OCI-M2 (cell line): ENCODE measurements around the gene TELO2.

Experiments
- DNase-seq: peaks from one replicate; lab custom pipeline; 2025; ENCODE audit not compliant: unreplicated experiment; lab: John Stamatoyannopoulos, UW

Gene TELO2

GRCh38 chr16:1492923-1493745 is at the start of gene TELO2:
Gene TELO2, plus strand, starts transcription at chr16:1493360. Its CDS starts 922 bp downstream, at chr16:1494282.
- peak; percentile 60 for DNase-seq

GRCh38 chr16:1443403-1443973 is 49.7 kb upstream of the TELO2 start:
- no peak for DNase-seq

GRCh38 chr16:1443980-1444729 is 49.0 kb upstream of the TELO2 start, which contains the start of gene CCDC154:
Gene CCDC154, minus strand, starts transcription at chr16:1444556. Its CDS starts 234 bp downstream, at chr16:1444322.
- no peak for DNase-seq

GRCh38 chr16:1444730-1445517 is 48.2 kb upstream of the TELO2 start:
- DNase-seq, result no peak

DNA sequence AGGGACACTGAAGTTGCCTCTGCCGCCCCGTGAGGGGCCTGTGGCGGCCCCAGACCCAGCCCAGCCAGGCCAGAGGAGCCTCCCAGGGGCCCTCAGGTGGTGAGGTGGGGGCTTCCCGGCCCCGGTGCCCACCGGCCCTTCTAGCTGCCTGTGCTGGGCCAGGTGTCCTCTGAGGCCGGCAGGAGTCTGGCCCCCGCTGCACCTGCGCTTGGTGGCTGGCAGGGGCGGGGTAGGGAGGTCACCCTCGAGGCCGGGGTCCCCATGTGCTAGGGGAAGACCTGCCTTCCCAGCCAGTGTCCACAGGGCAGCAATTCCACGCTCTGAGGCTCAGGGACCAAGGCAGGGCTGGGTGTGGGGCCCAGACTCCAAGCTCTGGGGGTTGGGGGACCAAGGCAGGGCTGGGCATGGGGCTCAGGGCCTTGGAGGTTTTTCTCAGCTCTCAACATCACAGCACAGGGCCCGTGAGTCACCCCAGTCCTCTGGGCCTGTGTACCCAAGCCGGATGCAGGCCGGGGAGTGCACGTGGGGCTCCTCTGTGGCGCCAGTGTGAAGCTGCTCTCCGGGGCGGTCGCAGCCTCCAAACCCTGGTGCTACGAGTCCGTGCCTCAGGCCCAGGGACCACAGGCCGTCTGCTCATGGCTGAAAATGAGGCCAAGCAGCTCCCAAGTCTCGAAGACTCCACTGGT is 47.5 kb upstream of the TELO2 start:
- DNase-seq, result no peak

DNA sequence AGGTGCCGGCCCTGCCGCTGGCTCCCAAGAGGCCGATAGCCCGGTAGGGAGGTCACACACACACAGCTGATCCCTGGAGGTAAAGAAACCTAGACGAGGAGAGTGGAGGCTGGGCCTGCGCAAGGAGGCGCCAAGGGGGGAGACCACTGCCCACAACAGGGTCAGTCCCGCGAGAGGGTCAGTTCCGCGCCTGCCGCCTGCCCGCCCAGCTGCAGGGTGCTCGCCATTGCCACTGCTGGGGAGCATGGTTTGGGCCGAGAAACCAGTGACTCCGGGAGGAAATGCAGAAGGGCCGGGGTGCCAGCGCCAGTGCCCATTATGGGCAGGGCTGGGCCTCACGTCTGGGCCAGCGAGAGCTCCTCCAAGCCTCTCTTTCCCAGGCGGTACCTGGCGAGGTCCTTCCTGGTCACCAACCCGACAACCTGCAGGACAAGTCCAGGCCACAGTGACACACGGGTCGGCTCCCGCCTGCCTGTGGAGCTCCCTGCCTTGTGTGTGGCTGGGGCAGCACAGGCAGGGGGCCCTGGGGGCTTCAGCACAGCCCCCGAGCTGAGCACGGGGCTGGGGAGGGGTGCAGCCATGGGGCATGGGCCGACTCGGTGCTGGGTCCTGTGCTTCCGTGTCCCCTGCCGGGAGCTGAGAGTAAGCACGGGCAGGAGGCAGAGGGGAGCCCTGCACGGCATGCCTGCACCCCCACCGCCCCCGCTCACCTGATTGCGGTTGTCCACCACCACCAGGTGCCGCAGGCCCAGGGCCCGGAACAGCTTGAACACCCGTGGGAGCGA is 46.7 kb upstream of the TELO2 start:
- no peak for DNase-seq

DNA sequence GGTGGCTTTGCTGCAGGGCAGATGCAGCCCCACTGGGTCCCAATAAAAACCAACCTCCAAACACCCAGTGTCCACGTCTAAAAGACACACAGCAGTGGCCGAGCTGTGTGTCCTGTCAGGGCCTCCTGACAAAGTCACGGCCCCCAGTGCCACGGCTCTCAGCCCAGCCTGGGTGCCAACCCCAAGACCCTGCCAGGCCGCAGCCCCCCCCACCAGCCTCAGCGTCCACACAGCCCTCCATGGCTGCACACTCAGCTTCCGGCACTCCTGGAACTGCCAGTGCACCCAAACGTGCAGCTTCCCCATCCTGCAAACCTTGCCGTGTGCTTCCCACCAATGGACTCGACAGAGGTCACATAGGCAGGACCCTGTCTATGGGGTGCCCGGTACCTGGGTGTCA is 45.2 kb upstream of the TELO2 start:
- DNase-seq, result no peak

DNA sequence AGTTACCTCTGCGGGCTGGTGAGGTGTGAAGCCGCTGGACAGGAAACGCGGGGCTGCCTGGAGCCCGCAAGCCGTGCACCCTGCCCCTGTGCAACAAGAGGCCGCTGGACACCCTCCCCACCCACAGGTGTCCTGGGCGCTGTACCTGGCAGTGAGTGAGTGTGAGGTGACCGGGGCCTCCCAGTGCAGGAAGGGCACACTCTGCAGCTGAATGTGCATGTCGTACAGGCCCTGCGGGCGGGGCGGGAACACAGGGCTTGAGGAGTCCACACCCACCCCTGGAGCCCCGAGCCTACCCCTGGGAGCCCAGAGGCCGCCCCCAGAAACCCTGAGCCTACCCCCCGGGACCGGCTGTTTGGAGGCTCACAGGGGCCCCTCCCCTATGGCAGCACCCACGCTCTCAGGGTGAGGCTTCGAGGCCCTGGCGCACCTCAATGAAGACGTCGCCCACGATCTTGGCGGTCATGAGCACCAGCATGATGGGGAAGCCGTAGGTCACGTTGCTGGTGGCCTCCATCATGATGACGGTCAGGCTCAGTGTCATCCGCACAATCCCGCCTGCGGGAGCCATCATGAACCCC is 44.5 kb upstream of the TELO2 start:
- DNase-seq, result no peak

DNA sequence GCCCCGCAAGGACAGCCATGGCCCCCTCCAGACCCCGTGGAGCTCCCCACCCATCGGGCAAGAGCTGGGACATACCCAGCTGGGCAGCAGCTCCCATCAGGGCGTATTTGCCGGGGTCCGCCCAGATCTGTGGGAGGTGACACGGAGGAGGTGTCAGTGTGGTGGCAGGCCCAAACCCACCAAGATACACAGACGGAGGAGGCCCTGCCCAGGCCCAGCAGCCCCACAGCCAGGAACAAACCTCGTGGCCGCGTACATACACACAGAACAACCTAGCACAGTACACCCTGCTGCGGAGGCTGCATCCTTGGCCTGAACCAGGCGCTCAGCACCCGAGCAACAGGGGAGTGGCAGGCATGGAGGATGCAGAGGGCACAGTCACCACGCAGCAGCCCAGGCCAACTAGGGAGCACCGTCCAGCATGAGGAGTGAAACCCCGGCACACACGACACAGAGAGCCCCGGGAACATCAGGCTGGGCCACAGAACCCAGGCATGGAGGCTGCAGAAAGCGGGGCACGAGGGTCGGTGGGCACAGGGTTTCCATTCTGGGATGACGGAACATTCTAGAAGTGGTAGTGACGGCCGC is 43.9 kb upstream of the TELO2 start:
- no peak for DNase-seq

DNA sequence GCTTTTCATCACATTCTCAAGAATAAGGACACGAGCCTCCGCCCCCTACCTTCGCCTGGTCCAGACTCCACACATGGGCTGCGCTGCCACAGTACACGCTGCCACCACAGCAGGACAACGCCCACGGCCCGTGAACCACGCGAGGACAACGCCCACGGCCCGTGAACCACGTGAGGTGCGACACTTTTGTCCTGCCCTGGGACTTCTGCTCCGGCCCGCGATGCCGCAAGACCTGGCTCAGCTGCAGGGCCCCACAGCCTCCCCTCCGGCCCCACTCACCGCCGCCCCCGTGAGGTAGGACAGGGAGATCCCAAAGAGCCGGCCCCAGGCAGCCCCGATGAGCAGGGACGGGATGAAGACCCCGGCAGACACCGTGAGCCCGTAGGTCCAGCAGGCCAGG is 42.9 kb upstream of the TELO2 start:
- no peak for DNase-seq

- DNase-seq, result no peak
These were observed 42.3 kb upstream of the TELO2 start for GRCh38 chr16:1450841-1451240.

- no peak for DNase-seq
These were observed 41.3 kb upstream of the TELO2 start for GRCh38 chr16:1451702-1452392.

GRCh38 chr16:1452530-1452929 is 40.6 kb upstream of the TELO2 start:
- DNase-seq, result no peak

- no peak for DNase-seq
These were observed 39.8 kb upstream of the TELO2 start for GRCh38 chr16:1453316-1453715.

- DNase-seq, result no peak
These were observed 38.6 kb upstream of the TELO2 start for GRCh38 chr16:1454561-1454960.

DNA sequence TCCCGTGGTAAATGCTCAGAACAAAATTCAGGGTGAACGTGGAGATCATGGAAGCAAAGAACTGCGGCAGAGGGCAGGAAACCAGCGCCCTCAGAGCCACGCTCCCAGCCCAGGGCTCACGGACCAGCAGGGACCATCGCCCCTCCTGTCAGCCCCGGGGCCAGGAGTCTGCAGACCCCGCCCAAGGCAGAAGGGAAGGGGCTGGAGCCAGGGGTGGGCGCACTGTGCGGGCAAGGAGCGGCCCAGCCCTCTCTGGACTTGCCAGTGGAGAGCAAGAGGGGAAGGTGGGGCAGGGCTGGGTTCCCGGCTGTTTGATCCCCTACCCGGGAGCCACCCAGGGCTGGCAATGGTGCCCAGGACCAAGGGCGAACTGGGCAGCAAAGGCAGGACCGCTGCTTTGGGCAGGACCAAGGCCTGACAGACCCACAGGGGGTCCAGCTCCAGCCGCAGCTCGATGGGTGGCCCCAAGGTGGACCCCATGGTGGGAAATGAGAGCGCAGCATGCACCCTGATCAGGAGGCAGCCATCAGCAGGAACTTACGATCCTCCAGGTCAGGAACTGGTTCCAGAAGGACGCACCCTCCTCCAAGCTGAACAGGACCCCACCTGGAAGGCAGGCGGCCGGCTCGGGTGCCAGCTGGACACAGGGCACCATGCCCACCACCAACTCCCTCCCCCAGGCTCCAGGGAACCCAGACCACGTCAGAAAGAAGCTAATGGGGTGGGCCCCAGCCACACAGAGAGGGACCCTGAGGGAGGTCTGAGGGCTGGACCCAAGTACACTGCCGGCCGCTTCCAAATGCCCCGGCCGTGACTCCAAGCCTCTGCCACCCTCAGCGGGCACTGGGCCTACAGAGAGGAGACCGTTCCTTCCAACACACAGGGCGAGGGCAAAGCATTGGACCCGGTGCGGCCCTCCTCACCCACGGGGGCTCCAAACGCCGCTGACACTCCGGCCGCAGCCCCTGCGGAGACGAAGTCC is 37.7 kb upstream of the TELO2 start:
- no peak for DNase-seq

- no peak for DNase-seq
These were observed 36.2 kb upstream of the TELO2 start for GRCh38 chr16:1456951-1457350.
